Stimulated activated CD8-positive, alpha-beta memory T cell treated with anti-CD3 and anti-CD28 coated beads, Interleukin-4, amount 100 ng/mL, for 4 hours (primary cell): Measurements from ENCODE around the gene HMX3.

Source experiments
- DNase-seq, 2 donors: peaks; one replicate each; pipeline ENCODE4 v3.0.0-alpha.2; 2020; ENCODE audit warnings: low read depth in 2 of 2, low spot score in 1 of 2

HMX3 gene

GRCh38 chr10:123134343-123134914 lies 1.3 kb upstream of the HMX3 start:
- DNase-seq: no peak

GRCh38 chr10:123134915-123135414 lies 805 bp upstream of the HMX3 start:
- DNase-seq: no peak

- DNase-seq: no peak
These were observed 543 bp downstream of the HMX3 start for GRCh38 chr10:123136221-123136805.

- DNase-seq: no peak
These were observed 1.3 kb downstream of the HMX3 start for GRCh38 chr10:123136806-123137642.

GRCh38 chr10:123139165-123139520 lies 3.4 kb downstream of the HMX3 start:
- DNase-seq: no peak

- DNase-seq: no peak
These were observed 3.9 kb downstream of the HMX3 start for GRCh38 chr10:123139521-123140163.

GRCh38 chr10:123140164-123140982 lies 4.6 kb downstream of the HMX3 start:
- DNase-seq: no peak

GRCh38 chr10:123140983-123141390 lies 5.2 kb downstream of the HMX3 start:
- no peak for DNase-seq

GRCh38 chr10:123141791-123142700 lies 6.3 kb downstream of the HMX3 start:
- DNase-seq: no peak

- no peak for DNase-seq
These were observed 7.0 kb downstream of the HMX3 start for GRCh38 chr10:123142701-123143161.

GRCh38 chr10:123143162-123143824 lies 7.5 kb downstream of the HMX3 start:
- DNase-seq: no peak

GRCh38 chr10:123143825-123144168 lies 8.0 kb downstream of the HMX3 start:
- DNase-seq: no peak

GRCh38 chr10:123144697-123145541 lies 9.1 kb downstream of the HMX3 start:
- DNase-seq: no peak

GRCh38 chr10:123145542-123146012 lies 9.8 kb downstream of the HMX3 start:
- no peak for DNase-seq

GRCh38 chr10:123146013-123146893 lies 10.5 kb downstream of the HMX3 start:
- no peak for DNase-seq

GRCh38 chr10:123146894-123147634 lies 11.3 kb downstream of the HMX3 start:
- DNase-seq: no peak
